Measurements from ENCODE around the gene PPP2R2B.
"Not testable (repeated sequence)": the region's sequence is repeated elsewhere in the genome, so short reads cannot be mapped to it uniquely, and the experiment has no call there.

PPP2R2B gene

GRCh38 chr5:146564007-146564762, 314.4 kb downstream of the PPP2R2B start:
- H3K4me3 ChIP-seq (replicated peaks; ENCODE audit: low read depth, low read length), result no peak overlapping the region
- DNase-seq (ENCODE audit: low read depth), result no peak
- no peak for TF ChIP-seq CTCF (IDR thresholded peaks at IDR 0.05; ENCODE audit: low read length, missing control alignments)

- TF ChIP-seq CTCF (IDR thresholded peaks at IDR 0.05; ENCODE audit: low read length, missing control alignments), result no peak
- no peak overlapping the region for H3K4me3 ChIP-seq (replicated peaks; ENCODE audit: low read depth, low read length)
- no peak for DNase-seq (ENCODE audit: low read depth)
Observed at GRCh38 chr5:146562461-146562860, 316.1 kb downstream of the PPP2R2B start.

DNA sequence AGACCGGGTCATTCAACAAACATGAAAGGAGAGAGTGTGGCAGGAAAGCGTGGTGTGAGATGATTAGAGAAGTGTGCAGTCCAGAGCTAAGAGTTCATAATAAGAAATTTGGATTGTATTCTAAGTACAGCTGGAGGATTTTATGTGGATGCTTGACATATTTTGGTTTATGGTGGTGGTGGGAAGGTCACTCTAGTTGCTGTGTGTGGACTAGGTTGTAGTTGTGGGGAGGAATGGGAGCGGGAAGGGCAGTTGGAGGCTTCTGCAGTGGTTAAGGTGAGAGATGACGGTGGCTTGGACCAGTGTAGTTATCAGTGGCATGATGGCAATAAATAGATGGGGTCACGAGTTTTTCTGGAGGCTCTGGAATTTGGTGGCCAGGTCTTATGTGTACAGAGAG, 316.8 kb downstream of the PPP2R2B start:
- TF ChIP-seq CTCF (IDR thresholded peaks at IDR 0.05; ENCODE audit: low read length, missing control alignments), result no peak
- H3K4me3 ChIP-seq (replicated peaks; ENCODE audit: low read depth, low read length), result no peak overlapping the region
- DNase-seq (ENCODE audit: low read depth), result no peak

- H3K4me3 ChIP-seq (replicated peaks; ENCODE audit: low read depth, low read length), result no peak overlapping the region
- peak; percentile 4 for DNase-seq (ENCODE audit: low read depth)
- TF ChIP-seq CTCF (IDR thresholded peaks at IDR 0.05; ENCODE audit: low read length, missing control alignments), result no peak
Observed at GRCh38 chr5:146560205-146560812, 318.2 kb downstream of the PPP2R2B start.

DNA sequence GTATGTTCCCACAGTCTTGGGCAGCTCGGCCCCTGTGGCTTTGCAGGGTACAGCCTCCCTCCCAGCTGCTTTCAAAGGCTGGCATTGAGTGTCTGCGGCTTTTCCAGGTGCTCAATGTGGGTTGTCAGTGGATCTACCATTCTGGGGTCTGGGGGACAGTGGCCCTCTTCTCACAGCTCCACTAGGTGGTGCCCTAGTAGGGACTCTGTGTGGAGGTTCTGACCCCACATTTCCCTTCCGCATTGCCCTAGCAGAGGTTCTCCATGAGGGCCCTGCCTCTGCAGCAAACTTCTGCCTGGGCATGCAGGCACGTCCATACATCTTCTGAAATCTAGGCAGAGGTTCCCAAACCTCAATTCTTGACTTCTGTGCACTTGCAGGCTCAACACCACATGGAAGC, 321.7 kb downstream of the PPP2R2B start:
- not testable (repeated sequence) for DNase-seq (ENCODE audit: low read depth); H3K4me3 ChIP-seq (replicated peaks; ENCODE audit: low read depth, low read length)

DNA sequence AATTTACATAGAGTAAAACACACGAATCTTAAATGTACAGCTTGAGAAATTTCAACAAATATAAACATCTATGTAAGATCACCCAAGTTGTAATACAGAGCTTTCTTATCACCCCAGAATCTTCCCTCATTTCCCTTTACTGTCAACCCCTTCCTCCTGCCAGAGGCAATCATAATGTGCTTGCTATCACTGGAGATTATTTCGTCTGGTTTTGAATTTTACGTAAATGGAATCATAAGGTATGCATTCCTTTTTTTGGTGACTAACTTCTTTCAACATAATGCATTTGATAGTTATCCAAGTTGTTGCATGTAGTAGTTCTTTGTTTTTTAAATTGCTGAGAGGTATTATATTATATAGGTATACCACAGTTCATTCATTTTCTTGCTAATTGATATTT, 325.1 kb downstream of the PPP2R2B start:
- no peak overlapping the region for H3K4me3 ChIP-seq (replicated peaks; ENCODE audit: low read depth, low read length)
- TF ChIP-seq CTCF (IDR thresholded peaks at IDR 0.05; ENCODE audit: low read length, missing control alignments), result no peak
- DNase-seq (ENCODE audit: low read depth), result no peak

DNA sequence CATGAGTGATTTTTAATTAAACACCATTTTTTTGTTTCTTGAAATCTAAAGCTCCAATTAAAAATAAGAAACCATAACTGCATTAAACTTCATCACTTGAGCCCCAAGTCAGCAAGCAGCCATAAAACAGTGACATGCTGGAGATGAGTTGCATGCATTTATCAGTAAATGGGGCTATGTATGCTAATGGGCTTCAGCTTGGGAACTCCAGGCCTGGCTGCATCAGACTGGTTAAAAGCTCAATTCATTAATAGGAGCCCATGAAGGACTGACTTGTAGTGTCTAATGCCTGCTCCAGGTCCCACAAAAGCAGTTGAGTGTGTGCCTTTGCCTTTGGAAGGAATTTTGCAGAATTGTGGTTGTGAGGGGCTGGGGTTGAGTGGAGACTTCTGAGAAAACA, 328.9 kb downstream of the PPP2R2B start:
- H3K4me3 ChIP-seq (replicated peaks; ENCODE audit: low read depth, low read length), result no peak overlapping the region
- DNase-seq (ENCODE audit: low read depth), result no peak
- no peak for TF ChIP-seq CTCF (IDR thresholded peaks at IDR 0.05; ENCODE audit: low read length, missing control alignments)

Data from fibroblast of pulmonary artery (primary cell).